Suppressor macrophage treated with lipopolysaccharide for 4 hours (primary cell): Measurements from ENCODE around the gene SORCS2.

Experiments
- DNase-seq: peaks from one replicate; pipeline ENCODE4 v3.0.0-alpha.2; 2020

Gene SORCS2

DNA sequence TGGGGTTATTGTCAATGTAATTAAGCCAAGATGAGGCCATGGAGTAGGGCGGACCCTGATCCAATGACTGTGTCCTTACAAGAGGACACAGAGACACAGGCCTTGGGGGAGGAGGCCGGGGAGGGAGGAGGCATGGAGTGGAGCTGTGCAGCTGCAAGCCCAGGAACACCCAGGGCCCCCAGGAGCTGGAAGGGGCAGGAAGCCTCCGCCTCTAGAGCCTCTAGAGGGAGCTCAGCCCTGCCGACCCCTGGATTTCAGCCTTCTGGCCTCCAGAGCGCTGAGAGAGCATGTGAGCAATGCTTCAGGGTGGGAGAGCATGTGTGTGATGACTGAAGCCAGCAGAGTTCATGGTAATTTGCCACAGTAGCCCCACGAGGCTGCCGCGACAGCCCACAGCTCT, 512.7 kb downstream of the SORCS2 start:
- DNase-seq, result no peak

DNA sequence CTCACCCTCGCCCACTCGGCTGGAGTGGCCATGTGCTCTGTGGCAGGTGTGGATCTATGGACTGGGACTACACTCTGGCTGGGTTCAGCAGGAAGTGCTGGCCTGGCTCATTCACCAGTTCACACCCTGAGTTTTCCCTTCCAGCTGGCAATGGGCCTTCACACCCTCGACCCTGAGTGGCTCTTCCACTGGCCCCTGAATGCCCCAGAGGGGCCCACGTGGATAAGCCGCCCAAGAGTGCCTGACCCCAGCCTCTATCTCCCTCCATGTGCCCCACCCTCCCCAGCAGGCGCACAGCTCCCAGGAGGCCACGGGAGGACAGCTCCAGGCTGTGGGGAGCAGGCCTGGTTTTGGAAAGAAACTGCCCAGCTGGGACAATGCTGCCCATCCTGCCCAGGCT, 513.3 kb downstream of the SORCS2 start:
- no peak for DNase-seq

DNA sequence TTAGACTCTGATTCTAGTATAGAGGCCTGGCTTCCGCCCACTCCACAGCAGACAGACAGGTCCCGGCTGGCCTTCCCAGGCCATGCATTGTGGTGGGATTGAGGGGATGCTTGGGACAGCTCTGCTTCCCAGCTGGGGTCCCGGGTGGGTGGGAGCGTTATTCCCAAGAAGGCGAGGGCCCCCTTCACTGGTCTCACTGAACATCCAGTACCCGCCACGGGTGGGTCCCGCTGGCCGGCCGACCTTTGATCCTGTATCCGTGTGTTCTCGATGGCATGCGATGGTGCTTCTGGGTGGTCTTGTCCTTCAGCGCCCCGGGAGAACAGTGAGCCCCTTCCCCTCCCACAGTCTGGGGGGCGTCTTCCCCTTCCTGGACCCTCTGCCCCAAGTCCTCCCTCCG, 515.9 kb downstream of the SORCS2 start:
- no peak for DNase-seq

DNA sequence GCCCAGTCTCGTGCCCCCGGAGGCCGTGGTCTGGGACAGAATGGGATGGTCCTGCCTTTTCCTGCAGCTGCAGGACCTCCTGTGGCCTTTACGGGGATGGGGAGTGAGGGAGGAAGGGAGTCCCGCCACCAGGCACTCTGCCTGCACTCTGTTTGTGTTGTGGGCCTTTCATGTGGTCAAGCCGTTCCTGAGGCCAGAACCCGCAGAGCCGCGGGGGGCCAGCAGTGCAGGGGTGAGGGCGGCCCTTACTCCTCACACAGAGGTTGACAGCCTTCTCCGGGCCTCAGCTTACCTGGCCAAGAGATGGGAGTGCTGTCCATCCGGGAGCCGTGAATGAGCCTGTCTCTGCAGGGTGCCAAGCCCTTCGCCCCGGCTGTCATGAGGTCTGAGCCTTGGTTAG, 516.6 kb downstream of the SORCS2 start:
- DNase-seq, result no peak

DNA sequence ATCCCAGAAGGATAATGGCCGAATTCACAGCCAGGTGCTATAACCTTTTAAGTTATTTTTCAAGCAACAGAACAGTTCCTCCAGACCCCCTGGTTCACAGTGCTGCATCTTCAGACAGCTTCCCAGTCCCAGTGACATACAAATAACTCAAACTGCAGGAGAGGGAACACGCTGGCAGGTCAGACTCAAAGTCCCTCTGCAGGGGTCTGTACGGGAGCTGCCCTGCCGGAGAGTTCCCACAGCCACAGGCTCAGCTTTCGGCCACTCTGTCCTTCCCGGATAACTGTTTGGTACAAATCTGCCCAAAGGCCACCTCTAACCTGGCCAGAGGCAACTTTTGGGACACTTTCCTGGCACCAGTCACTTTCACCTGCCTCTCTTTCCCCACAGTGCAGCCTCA, 517.1 kb downstream of the SORCS2 start:
- no peak for DNase-seq

DNA sequence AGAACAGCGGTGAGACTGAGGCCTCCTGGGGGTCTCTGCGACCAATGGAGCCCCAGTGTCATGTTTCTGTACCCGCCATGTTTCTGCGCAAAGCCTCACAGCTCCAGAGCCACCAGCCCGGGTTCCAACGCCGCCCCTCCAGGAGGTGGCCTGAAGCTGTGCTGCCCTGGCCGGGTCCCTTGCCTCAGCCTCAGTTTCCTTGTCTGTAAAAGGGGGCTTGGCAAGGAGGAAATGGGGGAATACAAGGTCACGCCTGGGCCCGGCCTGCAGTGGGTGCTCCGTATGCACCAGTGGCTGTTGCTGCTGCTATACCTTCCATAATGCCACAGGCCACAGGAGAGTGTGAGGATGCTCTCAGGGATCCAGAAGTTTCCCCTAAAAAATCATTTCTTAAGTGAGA, 517.8 kb downstream of the SORCS2 start:
- DNase-seq, result no peak

DNA sequence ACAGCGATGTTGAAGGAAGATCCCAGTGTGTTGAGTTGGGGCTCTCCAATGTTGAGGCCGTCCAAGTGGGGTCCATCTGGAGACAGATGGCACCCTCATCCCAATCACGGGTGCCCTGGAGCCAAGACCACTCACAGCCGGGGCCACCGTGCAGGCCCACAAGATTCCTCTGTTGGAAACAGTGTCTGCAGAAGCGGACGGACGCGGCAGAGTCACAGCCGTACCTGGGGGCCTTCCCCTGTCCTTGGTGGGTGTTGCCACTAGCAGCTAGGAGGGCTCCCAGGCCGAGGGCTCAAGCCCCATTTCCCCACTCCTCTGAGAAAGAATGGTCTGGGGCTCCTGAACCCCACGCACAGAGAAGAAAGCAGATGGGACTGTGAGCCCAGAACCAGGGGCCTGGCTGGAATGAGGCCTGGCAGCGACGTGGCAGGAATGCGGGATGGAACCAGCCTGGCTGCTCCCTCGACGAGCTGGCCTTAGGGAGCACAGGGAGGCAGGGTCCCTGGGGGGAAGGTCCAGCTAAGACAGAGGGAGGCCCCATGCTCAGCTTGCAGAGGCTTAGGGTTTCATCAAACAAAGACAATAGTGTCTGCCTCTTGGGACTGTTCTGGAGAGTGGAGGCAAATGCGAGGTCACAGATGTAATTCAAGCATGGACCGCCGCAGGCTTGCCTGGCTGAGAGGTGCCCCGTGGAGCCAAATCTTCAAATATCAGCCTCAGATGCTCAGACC, 518.4 kb downstream of the SORCS2 start:
- DNase-seq, result no peak

DNA sequence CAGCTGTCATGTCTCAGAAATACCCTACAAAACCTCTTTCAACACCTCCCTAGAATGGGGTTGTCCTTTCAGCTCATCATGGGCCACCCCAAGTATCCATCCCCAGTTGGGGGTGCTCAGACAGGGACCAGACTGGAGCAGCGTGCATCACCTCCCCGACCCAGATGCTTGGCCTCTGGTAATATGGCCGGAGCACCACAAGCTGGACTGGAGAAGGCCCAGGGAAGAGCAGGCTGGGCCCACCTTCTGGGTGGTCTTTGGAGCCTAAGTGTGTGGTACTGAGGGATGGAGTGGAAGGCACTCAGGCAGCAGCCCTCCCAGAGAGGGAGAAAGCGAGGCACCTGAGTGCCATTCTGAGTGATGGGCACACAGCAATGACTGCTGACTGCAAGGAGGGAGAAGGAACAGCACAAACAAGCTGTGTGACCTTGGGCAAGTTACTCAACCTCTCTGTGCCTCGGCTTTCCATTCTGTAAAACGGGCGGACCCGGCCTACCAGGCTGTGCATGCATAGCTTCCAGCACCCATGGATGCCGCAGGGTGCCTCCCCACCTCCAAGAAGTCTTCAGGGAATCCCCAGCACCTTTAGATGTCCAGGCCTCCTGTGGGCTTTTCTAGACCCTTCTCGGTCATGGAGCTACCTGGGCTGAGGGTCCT, 519.1 kb downstream of the SORCS2 start:
- DNase-seq, result no peak

DNA sequence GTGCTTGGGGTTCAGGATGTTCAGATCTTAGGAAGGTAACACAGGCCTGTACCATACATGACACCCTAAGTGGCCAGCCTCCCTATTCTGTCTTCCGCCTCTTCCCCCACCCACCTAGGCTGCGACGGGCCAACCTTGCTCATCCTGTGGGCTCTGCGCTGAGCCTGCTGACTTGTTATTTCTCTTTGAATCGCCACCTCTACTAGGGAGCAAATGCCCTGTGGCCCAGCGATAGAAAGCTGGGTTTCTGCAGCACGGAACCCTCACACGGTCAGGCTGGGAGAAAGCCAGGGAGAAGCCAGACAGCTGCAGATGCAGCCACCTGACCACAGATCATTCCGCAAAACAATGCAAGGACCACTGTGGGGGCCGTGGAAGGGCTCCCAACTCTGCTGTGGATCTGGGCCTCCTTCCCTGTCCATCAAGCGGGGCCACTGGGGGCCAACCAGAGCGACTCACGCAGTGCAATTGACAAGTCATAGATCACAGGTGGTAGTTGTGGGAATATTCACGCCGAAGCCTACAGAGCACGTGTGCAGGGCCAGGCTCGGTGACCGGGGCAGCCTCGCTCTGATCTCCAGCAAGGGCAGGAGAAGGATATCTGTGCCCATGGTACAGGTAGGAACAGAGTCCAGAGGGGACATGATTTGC, 519.8 kb downstream of the SORCS2 start:
- no peak for DNase-seq

DNA sequence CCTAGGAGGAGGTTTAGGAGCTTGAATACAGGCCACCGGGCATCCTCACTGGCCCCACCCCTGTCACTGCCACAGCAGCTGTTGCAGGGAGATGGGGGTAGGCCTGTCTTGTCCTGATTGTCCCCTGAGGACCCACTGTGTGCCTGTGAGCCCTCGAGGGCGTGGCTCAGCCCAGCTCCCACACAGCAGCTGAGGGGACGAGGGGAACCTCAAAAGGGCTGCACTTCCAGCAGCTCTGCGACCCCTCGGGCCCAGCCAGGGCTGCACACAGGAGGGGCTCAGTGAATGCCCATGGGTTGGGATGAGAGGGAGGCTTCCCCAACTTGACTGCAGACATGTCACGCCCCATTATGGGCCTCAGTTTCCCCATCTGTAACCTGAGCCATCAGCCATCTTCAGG, 521.4 kb downstream of the SORCS2 start:
- DNase-seq, result no peak

DNA sequence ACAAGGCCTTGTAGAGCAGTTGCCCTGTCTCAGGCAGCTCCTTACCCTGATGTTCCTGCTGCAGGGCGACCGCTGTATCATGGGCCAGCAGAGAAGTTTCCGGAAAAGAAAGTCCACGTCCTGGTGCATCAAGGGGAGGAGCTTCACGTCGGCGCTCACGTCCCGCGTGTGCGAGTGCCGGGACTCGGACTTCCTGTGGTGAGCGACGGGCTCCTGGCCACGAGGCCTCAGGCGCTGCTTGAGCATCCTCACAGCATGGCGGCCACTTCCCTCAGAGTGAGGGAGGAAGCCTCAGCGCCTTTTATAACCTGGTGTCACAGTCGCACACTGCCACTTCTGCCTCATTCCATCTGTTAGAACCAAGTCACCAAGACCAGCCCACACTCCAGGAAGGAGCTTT, 521.8 kb downstream of the SORCS2 start:
- no peak for DNase-seq

DNA sequence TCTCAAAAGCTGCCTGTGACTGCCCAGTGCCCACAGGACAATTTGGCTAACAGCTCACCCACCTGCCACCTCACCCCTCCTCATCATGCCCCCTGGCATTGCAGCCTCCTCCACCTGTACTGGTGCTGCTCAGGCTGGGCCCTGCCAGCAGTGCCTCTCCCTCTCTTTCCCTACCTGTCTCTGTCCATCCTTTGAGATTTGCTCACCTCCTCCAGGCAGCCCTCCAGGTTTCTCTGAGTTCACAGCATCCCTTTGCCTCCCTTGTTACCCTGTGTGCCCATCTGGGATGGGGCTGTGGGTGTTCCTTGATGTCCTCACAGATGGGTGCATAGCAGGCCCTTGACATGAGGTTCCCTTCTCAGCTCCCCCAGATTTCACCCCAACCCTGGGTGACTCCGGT, 522.4 kb downstream of the SORCS2 start:
- no peak for DNase-seq

DNA sequence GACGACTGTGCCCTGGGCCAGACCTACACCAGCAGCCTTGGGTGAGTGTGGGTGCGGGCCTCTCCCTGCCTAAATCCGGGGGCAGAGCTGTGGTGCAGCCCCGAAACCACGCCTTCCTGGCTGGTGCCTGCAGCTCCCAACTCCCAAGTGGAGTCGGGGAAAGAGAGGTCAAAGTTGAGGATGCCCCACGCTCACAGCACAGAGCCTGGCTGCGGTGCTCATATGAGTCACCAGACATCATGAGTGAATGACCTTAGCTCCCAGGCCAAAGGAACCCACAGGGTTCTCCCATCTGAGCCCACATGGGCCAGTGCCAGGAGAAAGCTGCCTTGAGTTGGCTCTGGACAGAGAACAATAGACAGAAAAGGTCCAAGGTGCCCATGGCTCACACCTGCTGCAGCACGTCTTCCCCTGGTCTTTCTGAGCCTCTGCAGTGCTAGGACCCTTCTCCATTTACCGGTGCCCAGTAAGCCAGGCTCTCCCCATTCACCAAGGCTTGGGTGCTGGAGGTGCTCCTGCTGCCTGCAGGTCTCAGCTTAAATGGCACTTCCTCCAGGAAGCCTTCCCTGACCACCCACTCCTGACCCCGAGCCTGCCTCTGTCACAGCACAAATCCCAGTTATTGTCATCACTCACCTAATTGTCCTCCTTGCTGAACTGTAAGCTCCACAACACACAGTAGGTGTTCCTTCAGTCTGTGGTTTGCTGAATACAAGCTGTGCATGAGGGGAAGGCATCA, 523.1 kb downstream of the SORCS2 start:
- DNase-seq, result peak; percentile 70

DNA sequence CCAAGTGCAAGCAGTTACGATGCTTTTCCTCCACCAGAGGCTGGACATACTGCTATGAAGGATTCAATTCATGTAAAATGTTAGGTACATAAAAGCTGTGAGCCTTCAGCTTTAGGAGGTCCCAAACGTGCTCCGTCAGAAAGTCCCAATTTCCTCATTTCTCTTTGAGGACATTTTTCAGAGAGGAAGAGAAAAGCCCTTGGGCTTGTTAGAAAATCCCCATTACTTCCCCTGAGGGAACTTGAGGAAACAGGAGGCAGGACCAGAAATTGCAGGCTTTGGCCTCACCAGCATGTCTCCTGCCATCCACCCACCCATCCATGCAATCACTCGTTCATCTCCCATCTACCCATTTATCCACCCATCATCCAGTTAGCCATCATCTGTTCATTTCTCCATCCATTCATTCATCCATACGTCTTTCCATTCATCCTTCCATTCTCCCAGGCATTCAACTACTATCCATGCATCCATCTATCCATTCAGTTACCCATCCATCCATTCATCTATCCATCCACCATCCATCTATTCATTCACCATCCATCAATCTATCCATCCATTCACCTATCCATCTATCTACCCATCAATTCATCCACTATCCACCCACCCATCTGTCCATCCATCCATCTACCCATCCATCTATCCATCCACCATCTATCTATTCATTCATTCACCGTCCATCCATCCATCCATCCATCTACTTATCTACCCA, 523.8 kb downstream of the SORCS2 start:
- DNase-seq, result peak; percentile 85

DNA sequence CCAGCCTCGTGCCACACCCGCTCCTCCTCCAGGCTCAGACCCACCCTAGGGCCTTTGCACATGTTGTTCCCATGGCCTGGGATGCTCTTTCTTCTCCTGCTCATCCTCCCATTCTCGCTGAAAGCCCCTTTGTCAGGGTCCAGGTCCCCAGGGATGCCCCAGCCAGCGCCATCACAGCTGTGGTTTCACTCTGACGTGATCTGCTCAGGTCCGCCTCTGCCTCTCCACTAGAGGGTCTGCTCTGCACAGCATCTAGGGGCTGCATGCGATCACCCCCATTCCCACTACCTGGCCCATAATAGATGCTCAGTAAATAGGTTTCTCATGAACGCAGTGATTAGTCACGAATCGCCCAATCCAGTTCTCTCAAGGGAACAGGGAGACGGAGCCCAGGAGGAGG, 524.8 kb downstream of the SORCS2 start:
- DNase-seq, result no peak

DNA sequence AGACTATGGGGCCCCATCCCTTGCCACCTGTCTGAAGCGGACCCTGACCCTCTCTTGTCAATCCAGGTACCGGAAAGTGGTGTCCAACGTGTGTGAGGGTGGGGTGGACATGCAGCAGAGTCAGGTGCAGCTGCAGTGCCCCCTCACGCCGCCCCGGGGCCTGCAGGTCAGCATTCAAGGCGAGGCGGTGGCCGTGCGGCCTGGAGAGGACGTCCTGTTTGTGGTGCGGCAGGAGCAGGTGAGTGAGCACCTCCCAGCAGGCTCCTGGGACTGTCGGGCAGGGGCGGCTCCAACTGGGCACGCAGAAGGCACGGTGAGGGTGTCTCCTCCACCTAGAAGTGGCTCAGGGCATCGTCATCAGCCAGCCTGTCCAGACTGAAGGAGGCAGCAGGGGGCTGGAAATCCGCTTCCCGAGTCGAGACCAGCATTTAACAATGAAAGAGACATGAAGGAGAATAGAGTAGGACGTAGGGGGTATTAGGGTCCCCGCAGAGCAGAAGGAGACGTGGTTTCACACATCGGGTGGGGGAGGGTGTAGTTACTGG, 525.7 kb downstream of the SORCS2 start:
- DNase-seq, result no peak

DNA sequence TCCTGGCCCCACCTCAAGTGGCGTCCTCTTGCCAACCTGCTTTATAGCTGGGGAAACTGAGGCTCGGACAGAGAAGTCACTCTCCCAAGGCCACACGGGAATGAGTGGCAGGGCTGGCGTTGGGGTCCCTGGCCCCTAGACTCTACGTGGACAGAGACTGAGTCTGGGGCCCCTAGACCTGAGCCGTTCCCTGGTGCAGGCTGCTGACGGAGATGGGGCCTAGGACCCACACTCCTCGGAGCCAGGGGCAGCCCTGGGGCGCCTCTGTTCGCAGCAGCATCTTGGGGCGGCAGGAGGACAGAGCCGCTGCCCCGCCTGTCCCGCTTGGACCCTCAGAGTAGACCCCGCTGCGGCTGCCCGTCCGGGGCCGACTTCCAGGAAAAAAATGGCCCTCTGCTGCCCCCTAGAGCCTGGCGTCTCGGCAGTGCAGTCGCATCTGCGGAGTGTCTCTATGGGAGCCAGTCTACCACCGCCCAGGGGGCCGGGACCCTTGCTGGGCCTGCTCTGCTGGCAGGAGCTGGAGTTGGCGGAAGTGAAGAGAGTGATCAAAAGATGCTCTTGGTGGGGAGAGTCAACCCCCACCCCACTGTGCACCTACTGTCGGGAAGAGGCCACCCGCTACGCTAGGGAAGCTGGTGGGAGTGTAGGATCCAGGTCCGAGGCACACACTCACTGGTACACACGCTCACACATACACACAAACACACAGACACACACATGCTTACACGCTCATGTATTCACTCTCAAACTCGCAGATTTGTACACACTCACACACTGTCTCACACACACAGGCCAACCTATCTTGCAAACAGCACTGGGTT, 527.2 kb downstream of the SORCS2 start:
- DNase-seq, result peak; percentile 63

DNA sequence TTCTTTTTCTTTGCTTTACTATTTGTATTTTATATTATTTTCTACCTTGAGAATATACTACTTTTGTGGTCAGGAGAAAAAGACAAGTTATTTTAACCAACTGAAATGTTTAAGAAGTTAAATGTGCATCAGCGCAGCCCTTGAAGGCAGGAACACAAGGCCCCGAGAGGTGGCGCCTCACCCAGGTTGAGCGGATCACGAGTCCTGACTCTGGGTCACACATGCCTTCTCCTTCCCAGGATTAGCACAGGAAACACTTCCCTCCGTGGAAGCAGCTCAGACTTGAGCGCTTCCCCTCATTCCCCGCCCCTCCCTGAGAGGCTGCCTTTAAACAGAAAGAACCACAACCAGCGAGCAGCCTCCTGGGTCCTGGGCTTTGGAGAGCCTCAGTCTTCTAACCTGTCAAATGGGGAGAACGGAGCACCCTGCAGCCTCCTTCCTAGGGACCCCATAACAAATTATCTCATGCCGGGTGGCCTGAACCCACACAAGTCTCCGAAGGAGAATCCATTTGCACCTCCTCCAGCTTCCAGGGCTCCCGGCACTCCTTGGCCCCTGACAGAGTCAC, 529.7 kb downstream of the SORCS2 start:
- DNase-seq, result no peak

DNA sequence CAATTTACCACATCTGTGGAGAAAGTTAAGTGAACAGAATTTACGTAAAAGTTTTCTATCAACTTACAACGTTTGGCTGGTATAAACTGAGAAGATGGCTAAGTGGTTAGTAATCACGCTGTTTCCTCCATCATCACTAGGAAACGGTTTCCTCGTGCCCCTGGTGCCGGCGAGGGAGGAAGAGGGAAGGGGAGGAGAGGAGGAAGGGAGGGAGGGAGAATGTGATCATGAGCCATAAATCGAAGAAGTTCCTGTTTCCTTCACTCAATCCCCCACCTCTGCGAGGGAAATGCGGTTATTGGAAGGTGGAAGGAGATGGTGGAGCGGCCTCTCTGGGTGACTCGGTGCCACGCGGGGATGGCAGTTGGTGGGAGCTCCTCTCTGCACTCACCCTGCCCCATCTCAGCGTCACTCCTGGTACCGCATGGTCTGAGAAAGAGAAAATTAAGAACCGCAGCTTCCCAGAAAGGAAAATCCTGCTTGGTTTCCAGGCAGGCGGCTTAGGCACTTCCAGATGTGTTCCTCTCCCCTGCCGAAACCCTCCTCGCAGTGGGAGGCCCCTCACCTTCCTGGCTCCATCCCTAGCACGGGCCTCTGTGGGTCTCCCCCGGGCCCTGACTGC, 530.5 kb downstream of the SORCS2 start:
- peak; percentile 40 for DNase-seq

DNA sequence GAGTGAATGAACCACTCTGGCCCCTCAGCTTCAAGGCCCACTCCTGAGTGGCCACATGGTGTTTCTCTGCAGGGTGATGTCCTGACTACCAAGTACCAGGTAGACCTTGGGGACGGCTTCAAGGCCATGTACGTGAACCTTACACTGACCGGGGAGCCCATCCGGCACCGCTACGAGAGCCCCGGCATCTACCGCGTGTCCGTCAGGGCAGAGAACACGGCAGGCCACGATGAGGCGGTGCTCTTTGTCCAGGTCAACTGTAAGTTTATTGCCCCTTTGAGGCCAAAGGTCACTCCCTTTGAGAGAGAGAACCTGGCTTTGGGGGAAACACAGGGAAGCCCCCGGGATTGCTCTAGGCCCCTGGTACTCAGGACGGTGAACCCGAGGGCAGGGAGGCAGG, 531.3 kb downstream of the SORCS2 start:
- DNase-seq, result no peak

DNA sequence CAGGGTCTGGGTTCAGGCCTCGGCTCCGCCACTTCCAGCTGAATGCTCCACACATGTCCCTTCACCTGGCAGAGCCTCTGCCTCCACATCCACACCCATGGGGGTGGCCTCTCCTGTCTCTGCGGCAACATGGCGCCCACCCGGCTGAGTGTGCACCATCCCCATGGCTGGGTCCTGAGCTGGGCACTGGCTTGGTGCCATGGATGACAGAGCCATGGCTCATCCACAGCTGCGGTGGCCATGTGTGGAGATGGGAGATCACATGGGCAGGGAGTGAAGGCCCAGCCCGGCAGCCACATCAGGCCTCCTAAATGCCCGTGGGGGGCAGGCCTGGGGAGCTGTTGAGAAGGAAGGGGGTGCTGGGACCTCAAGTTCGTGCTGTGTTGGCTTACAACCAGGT, 533.6 kb downstream of the SORCS2 start:
- DNase-seq, result no peak
